Brain pericyte (primary cell): ENCODE measurements around the gene TBC1D8B.
A peak's percentile ranks its signal among the peaks of the same experiment; 100 is the strongest.
"Not testable (repeated sequence)": the region's sequence is repeated elsewhere in the genome, so short reads cannot be mapped to it uniquely, and the experiment has no call there.

ENCODE experiments used
- DNase-seq: peaks from one replicate; pipeline ENCODE4 v3.0.0-alpha.2; 2012; ENCODE audit warnings: low read depth, low spot score

Gene TBC1D8B

DNA sequence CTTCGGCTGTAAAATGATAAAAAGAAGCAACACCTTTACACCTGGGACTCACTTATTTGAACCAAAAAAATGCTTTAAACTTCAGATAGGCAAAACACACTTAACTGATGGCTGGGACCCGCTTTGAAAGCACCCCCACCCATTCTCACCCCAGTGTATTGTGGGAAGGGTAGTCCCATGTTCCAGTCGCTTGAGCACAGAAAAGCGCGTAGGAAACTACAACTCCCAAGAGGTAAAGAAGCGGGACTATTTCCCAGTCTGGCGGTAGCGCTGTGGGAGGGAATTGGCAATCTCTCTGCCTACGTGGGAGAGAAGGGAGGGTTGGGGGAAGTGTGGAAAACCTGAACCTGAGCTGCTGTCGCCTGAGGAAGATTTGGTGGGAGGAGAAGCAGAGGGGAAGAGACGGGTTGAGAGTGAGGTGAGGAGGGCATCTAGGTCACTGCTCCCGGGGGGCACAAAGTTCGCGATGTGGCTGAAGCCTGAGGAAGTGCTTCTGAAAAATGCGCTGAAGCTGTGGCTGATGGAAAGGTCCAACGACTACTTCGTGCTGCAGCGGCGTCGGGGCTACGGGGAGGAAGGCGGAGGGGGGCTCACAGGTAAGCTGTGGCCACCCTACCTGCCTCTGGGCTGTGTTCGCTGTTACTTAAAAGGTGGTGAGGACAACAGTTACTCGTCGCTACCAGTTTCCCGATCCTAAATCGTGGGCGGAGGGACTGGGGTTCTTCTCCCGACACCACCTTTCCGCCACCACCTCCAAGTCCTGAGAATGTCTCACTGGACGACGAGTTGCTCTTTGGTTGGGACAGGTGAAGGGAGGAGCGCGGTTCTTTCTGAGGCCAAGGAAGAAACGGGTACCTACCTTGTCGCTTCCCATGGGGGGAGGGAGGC is at the start of gene TBC1D8B:
Gene TBC1D8B (plus strand): TSS at position 286 of the 888 bp plus-strand sequence. CDS start 181 bp downstream, at position 467.
- peak; percentile 60 for DNase-seq

- not testable (repeated sequence) for DNase-seq
These were observed 33.2 kb upstream of the TBC1D8B start for GRCh38 chrX:106769288-106769687.

- no peak for DNase-seq
These were observed 27.5 kb upstream of the TBC1D8B start for GRCh38 chrX:106774981-106775380.

GRCh38 chrX:106780264-106780663 is 22.2 kb upstream of the TBC1D8B start:
- DNase-seq: no peak

- DNase-seq: no peak
These were observed 21.7 kb upstream of the TBC1D8B start for GRCh38 chrX:106780664-106781377.

DNA sequence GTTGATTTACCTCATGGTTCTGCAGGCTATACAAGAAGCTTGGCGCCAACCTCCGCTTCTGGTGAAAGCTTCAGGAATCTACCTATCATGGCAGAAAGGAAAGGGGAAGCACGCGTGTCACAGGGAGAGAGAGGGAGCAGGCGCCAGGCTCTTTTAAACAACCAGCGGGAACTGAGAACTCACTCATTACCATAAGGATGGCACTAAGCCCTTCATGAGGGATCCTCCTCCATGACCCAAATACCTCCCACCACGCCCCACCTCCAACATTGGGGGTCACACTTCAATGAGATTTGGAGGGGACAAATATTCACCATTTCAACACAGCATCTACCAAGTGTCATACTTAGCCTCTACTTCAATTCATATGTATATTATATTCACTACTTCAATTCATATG is 18.8 kb upstream of the TBC1D8B start:
- no peak for DNase-seq

- DNase-seq: no peak
These were observed 11.0 kb upstream of the TBC1D8B start for GRCh38 chrX:106791495-106791894.

DNA sequence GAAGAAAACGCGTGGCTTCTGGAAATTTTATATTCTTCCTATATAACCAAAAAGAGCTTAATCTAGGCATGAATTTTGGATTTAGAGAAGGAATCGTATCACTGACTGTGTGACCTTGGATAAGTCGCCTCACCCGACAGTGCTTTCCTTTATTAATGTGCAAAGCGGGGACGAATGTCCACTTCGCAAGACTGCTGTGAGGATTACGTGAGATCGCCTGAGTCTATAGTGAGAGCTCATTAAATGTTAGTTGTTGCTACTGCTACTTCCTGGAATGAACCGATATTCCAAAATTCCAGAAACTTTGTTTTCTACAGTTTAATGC is 448 bp upstream of the TBC1D8B start:
- DNase-seq: no peak

GRCh38 chrX:106811131-106811910 is 8.8 kb downstream of the TBC1D8B start:
- DNase-seq: no peak

DNA sequence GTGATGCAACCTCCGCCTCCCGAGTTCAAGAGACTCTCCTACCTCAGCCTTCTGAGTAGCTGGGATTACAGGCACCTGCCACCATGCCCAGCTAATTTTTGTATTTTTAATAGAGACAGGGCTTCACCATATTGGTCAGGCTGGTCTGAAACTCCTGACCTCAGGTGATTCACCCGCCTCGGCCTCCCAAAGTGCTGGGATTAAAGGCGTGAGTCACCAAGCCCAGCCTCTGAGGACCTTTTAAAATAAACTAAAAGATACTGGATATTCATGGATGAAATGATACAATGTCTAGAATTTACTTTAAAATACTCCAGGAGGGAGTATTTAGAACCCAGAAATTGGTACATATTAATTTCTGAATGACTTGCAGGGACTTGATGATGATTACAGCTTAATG is 10.5 kb downstream of the TBC1D8B start:
- DNase-seq: not testable (repeated sequence)

GRCh38 chrX:106814093-106814492 is 11.6 kb downstream of the TBC1D8B start:
- DNase-seq: not testable (repeated sequence)

- no peak for DNase-seq
These were observed 60.7 kb downstream of the TBC1D8B start for GRCh38 chrX:106862972-106863688.

GRCh38 chrX:106863697-106864096 is 61.2 kb downstream of the TBC1D8B start:
- DNase-seq: no peak

- not testable (repeated sequence) for DNase-seq
These were observed 70.3 kb downstream of the TBC1D8B start for GRCh38 chrX:106872796-106873195.

GRCh38 chrX:106874075-106874474 is 71.6 kb downstream of the TBC1D8B start:
- DNase-seq: no peak

GRCh38 chrX:106875151-106875550 is 72.7 kb downstream of the TBC1D8B start:
- no peak for DNase-seq

DNA sequence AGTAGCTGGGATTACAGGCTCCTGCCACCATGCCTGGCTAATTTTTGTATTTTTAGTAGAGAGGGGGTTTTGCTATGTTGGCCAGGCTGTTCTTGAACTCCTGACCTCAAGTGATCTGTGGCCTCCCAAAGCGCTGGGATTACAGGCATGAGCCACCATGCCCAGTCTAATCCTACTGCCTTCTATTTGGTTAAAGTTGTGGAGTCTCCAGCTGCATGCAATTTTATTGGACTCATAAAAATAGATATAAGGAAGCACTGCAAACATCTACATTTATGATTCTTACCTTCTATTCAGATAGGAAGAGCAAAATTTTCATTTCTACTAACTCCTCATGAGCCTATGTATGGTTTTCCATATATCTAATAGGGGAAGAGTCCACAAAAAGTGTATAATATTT is 87.0 kb downstream of the TBC1D8B start:
- DNase-seq: no peak

GRCh38 chrX:106891762-106892460 is 89.4 kb downstream of the TBC1D8B start:
- no peak for DNase-seq

DNA sequence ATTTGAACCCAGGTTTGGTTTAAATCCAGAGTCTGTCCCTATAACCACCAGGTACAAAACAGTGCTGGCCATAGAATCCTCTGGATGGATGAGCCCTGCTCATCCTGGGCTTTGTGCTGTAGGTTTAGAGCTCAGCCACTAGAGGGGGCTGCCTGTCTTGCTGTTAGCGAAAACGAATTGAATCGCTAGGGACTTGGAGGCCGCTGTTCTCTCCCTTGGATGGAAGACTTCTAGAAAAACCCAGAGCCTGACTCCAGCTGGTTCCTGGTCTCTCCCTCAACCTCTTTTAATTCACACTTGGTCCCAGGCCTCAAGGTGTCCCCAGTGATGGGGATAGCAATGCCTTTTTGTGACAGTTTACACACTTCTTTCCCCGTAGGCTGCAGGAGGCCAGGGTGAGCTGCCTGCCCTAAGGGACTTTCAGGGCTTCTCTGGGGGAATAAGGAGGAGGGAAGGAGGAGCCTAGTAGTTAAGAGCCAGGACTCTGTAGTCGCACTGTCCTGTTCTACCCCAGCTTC is 92.0 kb downstream of the TBC1D8B start:
- no peak for DNase-seq

DNA sequence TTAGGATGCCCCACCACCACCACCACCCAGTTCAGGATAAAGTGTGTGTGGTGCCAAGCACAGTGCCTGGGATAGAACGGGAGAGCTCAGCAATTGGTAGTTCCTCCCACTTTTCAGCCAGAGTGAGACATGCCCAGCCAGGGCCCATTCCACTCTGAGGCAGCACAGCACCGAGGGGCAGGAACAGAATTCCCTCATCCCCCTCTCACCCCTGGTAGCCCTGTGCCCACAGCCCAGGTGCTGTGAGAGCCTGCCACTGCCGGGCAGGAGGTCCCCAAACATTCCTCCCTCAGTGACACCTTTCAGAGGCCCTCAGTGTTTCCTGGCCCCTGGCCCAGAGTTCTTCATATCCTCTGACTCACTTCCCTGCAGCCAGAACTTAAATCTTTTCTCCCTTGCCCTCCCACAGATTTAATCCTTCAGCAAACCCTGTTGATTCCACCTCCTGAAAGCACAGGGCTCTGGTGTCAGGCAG is 92.5 kb downstream of the TBC1D8B start:
- no peak for DNase-seq
